ENCODE data around the gene SUPT4H1. TPM values are rescaled to one million over a fixed set of nuclear protein-coding genes. Genes with fewer than 3 reads are reported as not detected.

Gene SUPT4H1
- total and polyA plus RNA-seq, 9 of the 15 experiments (the other 6 are each of a cell fraction or from before 2014, with no cell fraction given): 62.1 to 320 (median 117) TPM

- TF ChIP-seq MXD1 (CRISPR knock-in tag; IDR thresholded peaks at IDR 0.05; ENCODE audit: borderline replicate concordance, poor library complexity, severe bottlenecking): no peak
- no peak for TF ChIP-seq FOXP4 (CRISPR knock-in tag; IDR thresholded peaks at IDR 0.05; ENCODE audit: borderline replicate concordance)
- TF ChIP-seq CHD7 (IDR thresholded peaks at IDR 0.05; ENCODE audit: low read depth, low read length): no peak
- no peak for TF ChIP-seq KDM1A (IDR thresholded peaks at IDR 0.05)
- TF ChIP-seq E2F4 (CRISPR knock-in tag; IDR thresholded peaks at IDR 0.05; ENCODE audit: low read depth): peak; percentile 41; the same call in 1 of the 2 replicates
- no peak for TF ChIP-seq NELFE (IDR thresholded peaks at IDR 0.05; ENCODE audit: insufficient read depth, insufficient read length)
- TF ChIP-seq ARID2 (IDR thresholded peaks at IDR 0.05): no peak
- peak; percentile 89 for TF ChIP-seq MYC (IDR thresholded peaks at IDR 0.05; ENCODE audit: low read depth, low read length)
- no peak for TF ChIP-seq MYC (CRISPR knock-in tag; IDR thresholded peaks at IDR 0.05; ENCODE audit: borderline replicate concordance, low read depth)
- TF ChIP-seq ZNF589 (CRISPR knock-in tag; IDR thresholded peaks at IDR 0.05; ENCODE audit: low read depth): peak; percentile 87
- TF ChIP-seq ZFP36 (IDR thresholded peaks at IDR 0.05; ENCODE audit: low read depth, low read length, partially characterized antibody): peak; percentile 21
Observed at GRCh38 chr17:58351831-58352595, at the start of gene SUPT4H1 (continued).
